ENCODE data around the gene RAC3. TPM values are rescaled to one million over a fixed set of nuclear protein-coding genes. Genes with fewer than 3 reads are reported as not detected.

The RAC3 gene
- polyA plus RNA-seq, 1 donor (not counting 4 experiments of a cell fraction or from before 2014, with no cell fraction given): 12.3 TPM

- peak within 1 kb of the TSS; percentile 52 for H3K27ac ChIP-seq (ENCODE audit: control insufficient read depth, insufficient read depth, low read length)
Observed at GRCh38 chr17:82065638-82066303, 34.3 kb downstream of the RAC3 start, which contains the start of gene DUS1L. Gene DUS1L, minus strand, starts transcription at chr17:82065804. Its CDS starts 745 bp downstream, at chr17:82065059.

GRCh38 chr17:82070611-82071010, 39.1 kb downstream of the RAC3 start:
- no peak overlapping the region for H3K27ac ChIP-seq (ENCODE audit: control insufficient read depth, insufficient read depth, low read length)
- FAIRE-seq (no peak), DNase-seq (ENCODE audit: low read depth, low spot score) (no peak)
- no peaks in the 10 kb centered on the region for H3K36me3 ChIP-seq (ENCODE audit: control insufficient read depth in 2 of 2, extremely low read depth in 1 of 2, insufficient read depth in 2 of 2, low read length in 2 of 2)
- no peak overlapping the region for H2AFZ ChIP-seq (ENCODE audit: control insufficient read depth, low read length)
- H3K4me3 ChIP-seq (ENCODE audit: control insufficient read depth in 2 of 3, extremely low read depth in 1 of 3, insufficient read depth in 2 of 3, low read depth in 1 of 3, low read length in 3 of 3): no peak overlapping the region
- H3K4me2 ChIP-seq (ENCODE audit: control insufficient read depth, extremely low read depth, insufficient read depth, low read depth, low read length): no peak overlapping the region
- H3K27me3 ChIP-seq (ENCODE audit: control insufficient read depth, extremely low read depth, insufficient read depth, low read length): no peaks in the 10 kb centered on the region
- dilution Hi-C loops (cut with MboI; ENCODE audit: extremely low pct_ligation_motif_present, low sequenced_read_pairs): no loop called here
- no peak overlapping the region for H3K9ac ChIP-seq (ENCODE audit: control insufficient read depth, extremely low read depth, insufficient read depth, low read length)
- TF ChIP-seq EZH2 (IDR thresholded peaks at IDR 0.05; ENCODE audit: low read length): no peak
- TF ChIP-seq CTCF (optimal IDR thresholded peaks at IDR 0.05 in 1 of 3, IDR thresholded peaks at IDR 0.05 in 1 of 3, conservative IDR thresholded peaks at IDR 0.05 in 1 of 3; ENCODE audit: extremely low read depth in 1 of 3, insufficient read depth in 2 of 3, low read length in 3 of 3): no peak
- H3K4me1 ChIP-seq (ENCODE audit: control insufficient read depth, extremely low read depth, insufficient read depth, low read length): peaks cover 6% of the 10 kb centered on the region
- no peaks in the 10 kb centered on the region for H4K20me1 ChIP-seq (ENCODE audit: control insufficient read depth, extremely low read depth, insufficient read depth, low read length)
- H3K9me1 ChIP-seq (ENCODE audit: control insufficient read depth, extremely low read depth, insufficient read depth, low read length): no peaks in the 10 kb centered on the region
- H3K79me2 ChIP-seq (ENCODE audit: control insufficient read depth, insufficient read depth, low read length): no peaks in the 10 kb centered on the region
- H3K9me3 ChIP-seq (ENCODE audit: control insufficient read depth, low read depth, low read length): no peaks in the 10 kb centered on the region

More at GRCh38 chr17:82065638-82066303, 34.3 kb downstream of the RAC3 start, which contains the start of gene DUS1L:
- peaks cover 9% of the 10 kb centered on the region for H4K20me1 ChIP-seq (ENCODE audit: control insufficient read depth, extremely low read depth, insufficient read depth, low read length)
- H3K9me1 ChIP-seq (ENCODE audit: control insufficient read depth, extremely low read depth, insufficient read depth, low read length): no peaks in the 10 kb centered on the region
- peaks cover 12 to 16% of the 10 kb centered on the region in 2 experiments for H3K36me3 ChIP-seq (ENCODE audit: control insufficient read depth in 2 of 2, extremely low read depth in 1 of 2, insufficient read depth in 2 of 2, low read length in 2 of 2)
- H3K9ac ChIP-seq (ENCODE audit: control insufficient read depth, extremely low read depth, insufficient read depth, low read length): peak within 1 kb of the TSS; percentile 83
- peaks cover 20% of the 10 kb centered on the region for H3K79me2 ChIP-seq (ENCODE audit: control insufficient read depth, insufficient read depth, low read length)
- H3K9me3 ChIP-seq (ENCODE audit: control insufficient read depth, low read depth, low read length): no peaks in the 10 kb centered on the region
- no peaks in the 10 kb centered on the region for H3K27me3 ChIP-seq (ENCODE audit: control insufficient read depth, extremely low read depth, insufficient read depth, low read length)
- FAIRE-seq: no peak
- H3K4me1 ChIP-seq (ENCODE audit: control insufficient read depth, extremely low read depth, insufficient read depth, low read length): peaks cover 13% of the 10 kb centered on the region
- no peak for DNase-seq (ENCODE audit: low read depth, low spot score)
- peak within 1 kb of the TSS; percentile 78 to 84 (median 84) for H3K4me3 ChIP-seq (ENCODE audit: control insufficient read depth in 2 of 3, extremely low read depth in 1 of 3, insufficient read depth in 2 of 3, low read depth in 1 of 3, low read length in 3 of 3)
- peak within 1 kb of the TSS; percentile 93 for H3K4me2 ChIP-seq (ENCODE audit: control insufficient read depth, extremely low read depth, insufficient read depth, low read depth, low read length)
- peak within 1 kb of the TSS; percentile 97 for H2AFZ ChIP-seq (ENCODE audit: control insufficient read depth, low read length)
- no peak for TF ChIP-seq EZH2 (IDR thresholded peaks at IDR 0.05; ENCODE audit: low read length)
- no peak for TF ChIP-seq CTCF (optimal IDR thresholded peaks at IDR 0.05 in 1 of 3, IDR thresholded peaks at IDR 0.05 in 1 of 3, conservative IDR thresholded peaks at IDR 0.05 in 1 of 3; ENCODE audit: extremely low read depth in 1 of 3, insufficient read depth in 2 of 3, low read length in 3 of 3)
- dilution Hi-C loops (cut with MboI; ENCODE audit: extremely low pct_ligation_motif_present, low sequenced_read_pairs): no loop called here
